Measurements from ENCODE around the gene ATR.

GRCh38 chr3:142596726-142597088 is 18.2 kb upstream of the ATR start:
- no peak for TF ChIP-seq CTCF (IDR thresholded peaks at IDR 0.05)
- no peak for TF ChIP-seq POLR2A (IDR thresholded peaks at IDR 0.05)

Measured in body of pancreas (tissue), 4 donors.